GM19438 (cell line): ENCODE data around the gene GART.
A peak's percentile ranks its signal among the peaks of the same experiment; 100 is the strongest.
"Not testable (repeated sequence)": the region's sequence is repeated elsewhere in the genome, so short reads cannot be mapped to it uniquely, and the experiment has no call there.

Source experiments
- ATAC-seq: cut with Tn5 transposase; IDR thresholded peaks from one replicate; pipeline ENCODE4 v1.9.1; 2021; ENCODE audit warnings: low read depth; ENCODE audit not compliant: unreplicated experiment

Gene GART

DNA sequence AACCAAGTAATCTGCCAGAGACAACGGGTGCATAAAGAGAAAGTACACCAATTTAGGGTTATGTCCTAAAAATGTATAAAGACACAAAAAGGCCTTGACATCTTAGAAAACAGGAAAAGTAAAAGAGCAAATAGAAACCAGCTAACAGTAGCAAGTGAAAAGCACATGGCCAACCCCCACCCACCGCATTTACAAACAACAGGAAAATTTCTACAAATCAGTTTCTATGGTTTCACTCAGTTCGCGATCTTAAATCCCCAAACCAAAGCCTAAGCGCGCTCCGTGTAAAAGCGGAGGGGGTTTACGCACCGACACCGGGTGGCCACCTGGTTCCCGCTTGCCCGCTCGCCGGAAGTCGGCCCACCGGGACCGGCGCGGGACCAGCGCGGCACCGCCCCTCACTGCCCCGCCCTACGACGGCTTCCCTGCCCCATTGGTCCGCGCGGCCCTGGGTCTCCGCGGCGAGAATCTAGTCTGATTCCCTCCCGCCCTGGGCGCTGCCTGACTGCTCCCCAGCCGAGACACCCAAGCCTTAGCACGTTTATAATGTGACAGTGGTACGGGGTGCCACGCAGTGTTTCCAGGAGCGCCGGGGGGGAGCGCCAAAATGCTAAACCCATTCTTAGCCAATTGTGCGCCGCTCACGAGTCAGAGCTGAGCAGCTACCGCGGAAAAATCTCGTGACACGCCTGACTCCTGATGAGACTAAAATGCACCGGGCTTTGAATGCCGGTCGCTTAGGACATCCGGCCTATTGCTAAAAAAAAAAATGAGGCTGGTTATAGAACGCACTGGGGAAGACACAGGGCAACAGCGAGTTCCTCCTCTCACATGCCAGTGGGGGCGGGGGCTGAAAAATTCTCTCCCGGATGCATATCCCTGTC, at the start of gene GART:
Gene GART (minus strand): TSS at position 362 of the 884 bp plus-strand sequence. CDS start 2,802 bp downstream, outside the sequence.
- peak; percentile 46 for ATAC-seq

DNA sequence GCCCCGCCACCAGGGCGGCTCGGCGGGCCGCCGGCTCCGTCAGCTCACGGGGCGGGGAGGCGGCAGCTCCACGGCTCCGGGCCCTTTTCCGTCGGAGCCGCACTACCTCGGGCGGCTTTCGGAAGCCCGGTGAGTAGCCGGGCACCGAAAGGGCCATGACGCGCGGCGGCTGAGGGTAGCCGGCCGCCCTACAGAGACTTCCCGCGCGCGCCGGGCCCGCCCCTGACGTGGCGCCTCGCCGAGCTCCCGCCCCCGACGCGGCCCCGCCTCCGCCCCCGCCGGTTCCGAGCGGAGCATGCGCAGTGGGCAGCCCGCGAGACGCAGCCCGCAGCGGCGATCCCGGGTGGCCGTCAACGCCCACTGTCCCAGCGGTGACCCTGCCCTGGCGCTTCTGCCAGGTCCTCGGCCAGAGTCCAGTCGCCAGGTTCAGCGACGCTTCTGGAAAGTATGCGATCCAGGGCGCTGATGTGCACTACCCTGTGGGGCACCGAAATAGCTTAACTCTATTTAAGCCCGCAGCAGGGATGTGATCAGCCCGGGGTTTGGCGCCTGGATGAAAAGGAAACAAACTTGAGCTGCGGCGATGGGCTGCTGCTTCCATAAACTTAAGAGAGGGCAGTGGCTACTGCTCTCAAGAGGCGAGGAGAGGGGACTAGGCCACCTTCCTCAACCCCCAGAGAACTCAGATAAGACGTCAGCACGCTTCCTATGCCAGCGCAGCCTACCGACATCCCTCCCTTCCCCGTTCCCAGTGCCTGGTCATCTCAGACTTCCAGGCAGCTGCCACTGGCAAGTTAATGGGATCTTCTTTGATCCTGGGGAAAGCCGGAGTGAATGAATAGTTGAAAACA, 46.8 kb upstream of the GART start, which contains the start of gene DONSON:
Gene DONSON (minus strand): TSS at position 200 of the 851 bp plus-strand sequence. CDS start 43 bp downstream, at position 157.
- peak; percentile 88 for ATAC-seq

DNA sequence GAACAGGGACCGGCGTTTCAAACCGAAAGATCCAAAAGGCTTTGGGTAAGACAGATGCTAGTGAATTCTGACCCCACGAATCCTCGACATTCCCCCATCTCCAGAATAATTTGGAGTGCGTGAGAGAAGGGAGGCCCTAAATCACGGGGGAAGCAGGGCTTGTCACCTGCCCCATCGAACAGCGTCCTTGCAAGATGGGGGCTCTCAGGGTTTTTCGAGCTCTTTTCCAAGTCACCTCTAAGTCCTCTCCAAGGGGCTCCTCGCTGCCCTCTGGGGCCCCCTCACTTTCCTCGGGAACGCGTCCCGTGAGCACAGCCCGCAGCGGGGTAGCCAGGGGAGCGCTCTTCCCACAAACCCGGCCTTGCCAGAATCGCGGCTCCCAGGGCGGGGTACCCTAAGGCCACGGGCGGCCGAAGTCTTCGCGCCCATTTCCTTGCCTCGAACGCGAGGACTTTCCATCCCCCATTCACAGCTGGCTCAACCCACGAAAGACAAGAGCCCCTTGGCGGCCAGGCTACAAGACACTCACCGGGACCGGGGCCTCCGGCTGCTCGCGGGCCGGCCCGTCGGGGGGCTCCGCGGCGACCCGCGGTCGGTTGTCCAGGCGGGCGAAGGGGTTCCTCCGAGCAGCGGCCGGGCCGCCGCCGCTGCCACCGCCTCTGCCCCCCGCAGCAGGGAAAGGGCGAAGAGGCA, 46.0 kb upstream of the GART start:
- ATAC-seq, result peak; percentile 46

GRCh38 chr21:33586927-33587326, 45.0 kb upstream of the GART start:
- no peak for ATAC-seq

DNA sequence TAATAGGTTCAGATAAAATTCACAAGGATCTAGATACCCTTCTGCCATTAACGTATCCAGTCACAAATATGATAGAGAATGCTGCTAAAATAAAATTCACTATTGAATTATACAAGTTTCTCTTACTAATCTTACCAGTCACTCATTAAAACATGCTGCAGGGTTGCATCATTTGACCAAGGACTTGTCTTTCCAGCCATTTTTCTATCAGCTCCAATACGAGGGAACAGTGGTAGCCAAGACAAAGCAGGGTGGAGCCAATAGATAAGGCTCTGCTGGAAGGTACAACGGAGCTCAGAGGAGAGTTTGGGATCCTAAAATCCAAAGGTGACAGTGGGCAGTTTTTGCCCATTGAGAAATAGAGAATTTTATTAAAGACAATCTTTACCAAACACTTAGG, 42.5 kb upstream of the GART start:
- no peak for ATAC-seq

DNA sequence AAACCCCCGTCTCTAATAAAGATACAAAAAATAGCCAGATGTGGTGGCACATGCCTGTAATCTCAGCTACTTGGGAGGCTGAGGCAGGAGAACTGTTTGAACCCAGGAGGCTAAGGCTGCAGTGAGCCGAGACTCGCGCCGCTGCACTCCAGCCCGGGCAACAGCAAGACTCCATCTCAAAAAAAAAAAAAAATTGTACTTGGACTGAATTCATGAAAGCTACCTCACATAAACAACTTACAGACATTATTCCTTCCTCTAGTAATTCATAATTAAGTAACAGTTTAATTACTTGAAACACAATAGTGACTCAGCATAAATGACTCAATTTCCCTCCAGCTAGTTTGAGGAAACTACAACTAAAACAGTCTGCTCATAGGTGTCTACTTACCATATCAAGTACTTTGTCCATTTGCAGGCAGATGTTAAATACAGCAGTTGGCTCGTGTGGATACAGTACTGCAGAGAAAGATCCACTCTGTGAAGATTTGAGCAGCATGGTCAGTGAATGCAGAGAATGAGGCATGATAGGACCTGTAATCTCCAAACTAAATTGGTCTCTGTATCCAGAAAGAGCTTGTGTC, 37.1 kb upstream of the GART start:
- no peak for ATAC-seq

DNA sequence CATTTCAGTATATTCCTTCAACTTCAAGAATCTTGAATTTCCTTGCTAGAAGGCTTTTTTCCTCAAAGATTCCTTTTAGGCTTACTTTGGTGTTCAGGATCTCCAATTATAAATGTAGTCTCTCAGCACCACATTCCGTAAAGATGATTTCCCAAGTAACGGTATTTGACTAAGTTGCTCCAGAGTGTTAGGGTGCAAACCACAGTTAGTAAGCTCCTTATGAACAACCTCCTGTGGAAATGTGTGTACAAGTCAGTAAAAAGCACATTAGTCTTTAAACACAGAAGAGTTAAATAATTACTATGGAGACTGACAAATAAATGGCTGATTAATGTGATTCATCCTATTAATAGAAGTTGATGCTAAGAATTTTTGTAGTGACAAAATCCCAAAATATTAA, 36.3 kb upstream of the GART start:
- ATAC-seq, result no peak

- not testable (repeated sequence) for ATAC-seq
Measured at GRCh38 chr21:33576741-33577141, 34.8 kb upstream of the GART start.

GRCh38 chr21:33572350-33572749, 30.4 kb upstream of the GART start:
- no peak for ATAC-seq

DNA sequence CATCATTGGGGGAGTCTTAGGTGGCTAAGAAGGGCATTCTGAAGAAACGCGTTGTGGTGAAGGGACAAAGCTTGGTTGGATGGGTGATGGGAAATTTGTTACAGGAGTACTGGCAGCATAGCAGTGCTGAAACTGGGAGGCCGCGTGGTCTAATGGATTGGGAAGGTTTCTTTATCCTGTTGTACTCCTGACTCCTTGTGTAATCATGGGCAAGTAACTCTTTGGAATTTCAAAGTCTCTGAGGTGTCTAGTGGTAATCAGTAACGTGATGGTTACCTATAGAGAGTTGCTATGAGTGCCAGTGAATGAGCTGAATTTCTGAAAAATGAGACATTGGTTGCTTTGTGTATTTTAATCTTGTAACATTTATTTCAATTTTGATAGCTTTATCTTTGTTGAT, 28.1 kb upstream of the GART start:
- ATAC-seq, result no peak

- no peak for ATAC-seq
Measured at GRCh38 chr21:33568448-33568847, 26.5 kb upstream of the GART start.

DNA sequence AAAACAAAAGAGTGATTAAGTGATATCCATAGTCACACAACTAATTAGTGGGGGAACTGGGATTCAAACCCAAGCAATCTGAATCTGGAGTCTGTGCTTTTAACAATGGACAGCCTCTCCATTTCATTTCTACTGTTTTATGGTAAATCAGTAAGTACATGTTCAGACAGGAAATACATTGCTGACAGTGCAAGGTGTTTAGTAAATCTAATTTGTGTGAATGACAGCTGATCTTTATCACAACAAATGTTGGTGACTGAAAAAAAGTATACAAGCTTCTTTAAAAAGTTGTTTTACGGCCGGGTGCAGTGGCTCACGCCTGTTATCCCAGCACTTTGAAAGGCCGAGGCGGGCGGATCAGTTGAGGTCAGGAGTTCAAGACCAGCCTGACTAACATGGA, 26.0 kb upstream of the GART start:
- no peak for ATAC-seq

DNA sequence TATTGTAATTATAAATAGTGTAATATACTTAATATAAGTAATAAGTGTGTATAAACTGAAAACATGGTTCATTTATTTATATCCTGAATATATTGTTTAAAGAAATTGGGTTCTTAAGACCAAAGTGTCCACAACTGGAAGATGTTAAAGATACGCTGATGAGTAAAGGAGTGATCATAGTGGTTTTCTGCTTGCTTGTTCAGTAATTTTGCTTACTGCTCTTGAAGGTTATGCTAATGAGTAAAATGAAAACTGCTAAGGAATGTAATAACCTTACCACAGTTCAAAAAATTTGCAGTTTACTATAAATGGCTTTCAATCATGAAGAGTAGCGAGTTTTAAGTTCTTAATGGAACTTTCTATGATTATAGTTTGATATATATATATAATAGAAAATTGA, 24.6 kb upstream of the GART start:
- no peak for ATAC-seq

DNA sequence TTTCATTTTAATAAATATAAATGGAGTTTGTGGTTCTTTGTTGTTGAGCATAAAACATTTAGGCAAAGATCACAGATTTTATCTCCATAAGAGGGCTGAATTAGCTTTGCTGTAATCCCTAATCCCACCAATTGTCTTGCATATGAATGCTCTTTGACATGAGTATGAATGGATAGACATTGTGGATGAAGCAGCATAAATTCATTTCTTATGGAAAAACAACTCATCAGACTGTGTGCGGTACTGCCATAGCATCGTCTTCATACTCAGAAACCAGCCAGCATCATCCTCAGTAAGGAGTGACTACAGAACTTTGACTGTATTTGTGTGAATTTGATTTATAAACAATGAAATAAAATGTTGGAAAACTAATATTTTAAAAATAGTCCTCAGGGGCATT, 20.5 kb upstream of the GART start:
- no peak for ATAC-seq

- no peak for ATAC-seq
Measured at GRCh38 chr21:33561373-33561772, 19.5 kb upstream of the GART start.

- no peak for ATAC-seq
Measured at GRCh38 chr21:33560965-33561364, 19.0 kb upstream of the GART start.

GRCh38 chr21:33559813-33560212, 17.9 kb upstream of the GART start:
- ATAC-seq, result no peak

DNA sequence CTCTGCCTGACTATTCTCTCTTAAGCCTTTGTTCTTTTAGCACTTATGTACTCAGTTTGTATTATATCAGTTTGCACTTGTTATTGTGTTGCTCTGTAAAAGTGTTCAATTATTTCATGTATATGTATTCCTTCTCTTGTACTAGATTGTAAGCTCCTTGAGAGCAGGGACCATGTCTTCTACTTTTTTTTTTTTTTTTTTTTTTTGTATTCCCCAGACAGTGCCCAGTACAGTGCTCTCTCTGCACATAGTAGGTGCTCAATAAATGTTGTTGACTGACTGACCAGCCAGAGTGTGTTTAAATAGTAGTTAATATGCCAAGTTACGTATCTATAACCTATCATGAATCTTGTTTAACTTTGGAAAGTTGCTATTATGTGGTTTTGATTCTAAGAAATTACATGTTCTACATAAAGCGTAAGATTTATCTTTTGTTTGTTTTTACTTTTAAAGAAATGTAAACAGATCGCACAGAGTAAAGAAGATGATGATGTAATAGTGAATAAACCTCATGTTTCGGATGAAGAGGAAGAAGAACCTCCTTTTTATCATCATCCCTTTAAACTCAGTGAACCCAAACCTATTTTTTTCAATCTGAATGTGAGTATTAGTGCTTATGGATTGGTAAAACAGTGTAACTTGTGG, 17.0 kb upstream of the GART start:
- no peak for ATAC-seq

DNA sequence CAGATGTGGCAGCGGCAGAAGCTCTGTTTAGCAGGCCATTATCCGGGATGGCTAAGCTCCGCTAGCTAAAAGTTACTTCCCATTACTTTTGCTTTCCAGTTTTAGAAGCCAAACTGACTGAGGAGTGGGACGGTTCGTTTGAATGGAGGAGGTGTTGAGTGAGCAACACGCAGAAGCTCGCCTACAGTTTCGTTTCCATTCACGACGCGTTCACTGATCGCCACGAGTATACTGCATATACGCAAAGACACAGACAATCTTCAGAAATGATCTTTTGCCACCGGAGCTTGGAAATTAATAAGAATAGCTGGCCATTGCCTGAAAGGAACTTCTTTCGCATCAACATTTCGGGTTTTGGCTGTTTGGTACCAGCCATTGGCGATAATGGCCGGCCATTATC, 15.5 kb upstream of the GART start:
- no peak for ATAC-seq

DNA sequence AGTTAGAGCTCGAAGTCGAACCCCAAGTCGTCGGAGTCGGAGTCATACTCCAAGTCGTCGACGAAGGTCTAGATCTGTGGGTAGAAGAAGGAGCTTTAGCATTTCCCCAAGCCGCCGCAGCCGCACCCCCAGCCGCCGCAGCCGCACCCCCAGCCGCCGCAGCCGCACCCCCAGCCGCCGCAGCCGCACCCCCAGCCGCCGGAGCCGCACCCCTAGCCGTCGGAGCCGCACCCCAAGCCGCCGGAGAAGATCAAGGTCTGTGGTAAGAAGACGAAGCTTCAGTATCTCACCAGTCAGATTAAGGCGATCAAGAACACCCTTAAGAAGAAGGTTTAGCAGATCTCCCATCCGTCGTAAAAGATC, 13.0 kb upstream of the GART start:
- ATAC-seq, result no peak
